Measurements from ENCODE around the gene BAIAP2L1. TPM values are rescaled to one million over a fixed set of nuclear protein-coding genes. Genes with fewer than 3 reads are reported as not detected.

Gene BAIAP2L1
- total and polyA plus RNA-seq, 9 of the 15 experiments (the other 6 are each of a cell fraction or from before 2014, with no cell fraction given) = 4.2 to 29.8 (median 15.5) TPM

- Histone ChIP-seq H2AFZ (ENCODE audit: low read depth, low read length) (no peak overlapping the region), H3K4me3 (no peak overlapping the region), H3K79me2 (ENCODE audit: control insufficient read depth, insufficient read depth, low read length) (peaks cover 21% of the 10 kb centered on the region), H3K4me2 (ENCODE audit: insufficient read depth, low read length) (no peak overlapping the region), H3K9ac (ENCODE audit: insufficient read depth in 1 of 2, low read depth in 2 of 2, low read length in 2 of 2) (peak overlapping the region in 1 of 2 experiments; percentile 79; a peak in 2 of 4 replicates), H3K9me3 (replicated peaks; ENCODE audit: control insufficient read depth, insufficient read depth, low read depth, low read length) (no peaks in the 10 kb centered on the region), H3K27me3 (ENCODE audit: control insufficient read depth in 2 of 2, insufficient read depth in 2 of 2, low read length in 2 of 2) (peaks cover 0 to 28% of the 10 kb centered on the region in 2 experiments; a peak in 2 of 5 replicates), H3K27ac (ENCODE audit: extremely low read depth, low read depth, low read length) (no peak overlapping the region), H3K4me1 (replicated peaks in 1 of 2; ENCODE audit: control insufficient read depth in 2 of 2, insufficient read depth in 2 of 2, low read length in 2 of 2) (peaks cover 11 to 67% of the 10 kb centered on the region in 2 experiments; a peak in 4 of 5 replicates), H3K36me3 (ENCODE audit: control insufficient read depth, insufficient read depth, low read length) (peaks cover 23% of the 10 kb centered on the region; the same call in 2 of the 3 replicates), H4K20me1 (replicated peaks; ENCODE audit: control insufficient read depth, insufficient read depth, low read length) (peaks cover 5% of the 10 kb centered on the region; the same call in 1 of the 2 replicates), H3K9me1 (ENCODE audit: control insufficient read depth, insufficient read depth, low read length) (no peaks in the 10 kb centered on the region)
- in situ Hi-C loops (cut with MboI) = loop anchor here (5.0 kb wide), 1 partner anchor 47 kb away; no protein-coding TSS in a partner anchor
- ChIA-PET CTCF (ENCODE audit: low intra/inter-chr PET ratio) (no interaction called here), POLR2A (no interaction called here)
- 83% methylated on average over 3 of the region's 8 CpGs for WGBS (ENCODE audit: insufficient coverage, low coverage, missing lambda C conversion rate)
- FAIRE-seq = no peak
- no TSS peak for BruUV-seq (replicated peaks)
- no peak for DNase-seq (ENCODE audit: extremely low read depth in 1 of 4, low spot score in 3 of 4)
- ATAC-seq = no peak
- intact Hi-C loops (cut with micrococcal nuclease) = no loop called here
- TF ChIP-seq RBFOX2 (IDR thresholded peaks at IDR 0.05; ENCODE audit: low read depth, low read length) = peak; percentile 19
- no peak for TF ChIP-seq NELFE (IDR thresholded peaks at IDR 0.05; ENCODE audit: insufficient read depth, insufficient read length)
Measured at GRCh38 chr7:98283887-98284222, 117.0 kb downstream of the BAIAP2L1 start.

GRCh38 chr7:98283127-98283886 lies 117.6 kb downstream of the BAIAP2L1 start:
- peaks cover 21% of the 10 kb centered on the region for H3K79me2 ChIP-seq (ENCODE audit: control insufficient read depth, insufficient read depth, low read length)
- WGBS (ENCODE audit: insufficient coverage, low coverage, missing lambda C conversion rate) = 53% methylated on average over 6 of the region's 19 CpGs
- CTCF ChIA-PET (ENCODE audit: low intra/inter-chr PET ratio) = no interaction called here
- FAIRE-seq (no peak), DNase-seq (ENCODE audit: extremely low read depth in 1 of 4, low spot score in 3 of 4) (no peak), ATAC-seq (no peak)
- POLR2A ChIA-PET = no interaction called here
- no peak overlapping the region for H3K27ac ChIP-seq (ENCODE audit: extremely low read depth, low read depth, low read length)
- H3K4me3 ChIP-seq = no peak overlapping the region
- in situ Hi-C loops (cut with MboI) = loop anchor here (5.0 kb wide), 1 partner anchor 46 kb away; no protein-coding TSS in a partner anchor
- peaks cover 11 to 70% of the 10 kb centered on the region in 2 experiments; a peak in 4 of 5 replicates for H3K4me1 ChIP-seq (replicated peaks in 1 of 2; ENCODE audit: control insufficient read depth in 2 of 2, insufficient read depth in 2 of 2, low read length in 2 of 2)
- peaks cover 0 to 23% of the 10 kb centered on the region in 2 experiments; a peak in 2 of 5 replicates for H3K27me3 ChIP-seq (ENCODE audit: control insufficient read depth in 2 of 2, insufficient read depth in 2 of 2, low read length in 2 of 2)
- no TSS peak for BruUV-seq (replicated peaks)
- no peaks in the 10 kb centered on the region for H3K9me1 ChIP-seq (ENCODE audit: control insufficient read depth, insufficient read depth, low read length)
- no peak for TF ChIP-seq REST (IDR thresholded peaks at IDR 0.05; ENCODE audit: borderline replicate concordance)
- no peak for TF ChIP-seq REST (CRISPR knock-in tag; IDR thresholded peaks at IDR 0.05; ENCODE audit: low read depth)
- peak; percentile 25; the same call in 1 of the 2 replicates for TF ChIP-seq RBFOX2 (IDR thresholded peaks at IDR 0.05; ENCODE audit: low read depth, low read length)
- H2AFZ ChIP-seq (ENCODE audit: low read depth, low read length) = no peak overlapping the region
- no peaks in the 10 kb centered on the region for H3K9me3 ChIP-seq (replicated peaks; ENCODE audit: control insufficient read depth, insufficient read depth, low read depth, low read length)
- H4K20me1 ChIP-seq (replicated peaks; ENCODE audit: control insufficient read depth, insufficient read depth, low read length) = peaks cover 5% of the 10 kb centered on the region; the same call in 1 of the 2 replicates
- H3K36me3 ChIP-seq (ENCODE audit: control insufficient read depth, insufficient read depth, low read length) = peaks cover 19% of the 10 kb centered on the region; the same call in 2 of the 3 replicates
- intact Hi-C loops (cut with micrococcal nuclease) = no loop called here
- peak overlapping the region in 1 of 2 experiments; percentile 79; a peak in 2 of 4 replicates for H3K9ac ChIP-seq (ENCODE audit: insufficient read depth in 1 of 2, low read depth in 2 of 2, low read length in 2 of 2)
- H3K4me2 ChIP-seq (ENCODE audit: insufficient read depth, low read length) = no peak overlapping the region
